Measurements from ENCODE around the gene STAC2.
A peak's percentile ranks its signal among the peaks of the same experiment; 100 is the strongest.

STAC2 gene

DNA sequence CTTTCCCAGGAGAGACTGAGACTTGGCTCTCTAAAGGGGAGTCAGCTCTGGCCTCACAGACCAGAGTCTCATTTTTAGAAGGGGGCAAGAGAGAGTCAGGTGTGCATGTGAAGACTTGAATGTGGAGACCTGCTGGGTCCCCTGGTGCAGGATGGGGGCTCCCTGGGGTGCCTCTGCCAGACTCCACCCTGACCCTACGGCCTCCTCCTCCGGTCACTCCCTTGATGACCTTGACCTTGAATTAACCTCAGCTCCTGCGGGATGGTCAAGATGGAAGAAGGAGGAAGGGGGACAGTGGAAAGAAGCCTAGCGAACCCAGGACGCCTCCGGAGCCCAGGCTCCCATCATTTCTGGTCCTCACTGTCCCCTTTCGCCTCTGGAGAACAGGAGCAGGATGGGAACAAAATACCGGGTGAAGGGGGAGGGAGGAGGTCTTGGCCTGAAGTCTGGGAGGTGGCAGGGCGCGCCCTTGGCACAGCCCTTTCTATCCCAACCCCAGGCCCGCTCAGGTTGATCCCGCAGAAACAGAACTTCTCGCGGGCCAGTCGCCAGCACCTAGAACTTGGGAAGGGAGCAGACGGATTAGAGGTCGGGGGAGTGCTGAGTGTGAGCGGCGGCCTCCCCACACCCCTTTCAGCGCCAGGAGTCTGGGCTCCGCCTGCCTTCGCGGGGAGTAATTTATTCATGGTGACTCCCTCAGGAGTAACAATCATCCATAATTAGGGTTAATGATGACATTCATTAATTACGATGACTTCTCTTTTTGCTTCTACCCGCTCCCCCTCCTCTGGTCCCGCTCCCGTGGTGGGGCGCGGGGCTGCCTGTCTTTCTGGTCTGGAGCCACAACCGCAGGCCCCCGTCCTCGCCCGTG, 1.6 kb downstream of the STAC2 start:
- H3K4me2 ChIP-seq, result peak overlapping the region; percentile 97
- no peaks in the 10 kb centered on the region for H3K9me3 ChIP-seq
- no peak for TF ChIP-seq Cebpa-rat (IDR thresholded peaks at IDR 0.05)
- no peaks in the 10 kb centered on the region for H3K36me3 ChIP-seq
- H3K27ac ChIP-seq, result no peak overlapping the region
- H3K9ac ChIP-seq, result no peak overlapping the region
- peaks cover 33% of the 10 kb centered on the region for H3K4me1 ChIP-seq
- peaks cover 34% of the 10 kb centered on the region for H4K20me1 ChIP-seq
- peak overlapping the region; percentile 64 for H3K4me3 ChIP-seq
- H3K27me3 ChIP-seq, result peaks cover 59% of the 10 kb centered on the region

DNA sequence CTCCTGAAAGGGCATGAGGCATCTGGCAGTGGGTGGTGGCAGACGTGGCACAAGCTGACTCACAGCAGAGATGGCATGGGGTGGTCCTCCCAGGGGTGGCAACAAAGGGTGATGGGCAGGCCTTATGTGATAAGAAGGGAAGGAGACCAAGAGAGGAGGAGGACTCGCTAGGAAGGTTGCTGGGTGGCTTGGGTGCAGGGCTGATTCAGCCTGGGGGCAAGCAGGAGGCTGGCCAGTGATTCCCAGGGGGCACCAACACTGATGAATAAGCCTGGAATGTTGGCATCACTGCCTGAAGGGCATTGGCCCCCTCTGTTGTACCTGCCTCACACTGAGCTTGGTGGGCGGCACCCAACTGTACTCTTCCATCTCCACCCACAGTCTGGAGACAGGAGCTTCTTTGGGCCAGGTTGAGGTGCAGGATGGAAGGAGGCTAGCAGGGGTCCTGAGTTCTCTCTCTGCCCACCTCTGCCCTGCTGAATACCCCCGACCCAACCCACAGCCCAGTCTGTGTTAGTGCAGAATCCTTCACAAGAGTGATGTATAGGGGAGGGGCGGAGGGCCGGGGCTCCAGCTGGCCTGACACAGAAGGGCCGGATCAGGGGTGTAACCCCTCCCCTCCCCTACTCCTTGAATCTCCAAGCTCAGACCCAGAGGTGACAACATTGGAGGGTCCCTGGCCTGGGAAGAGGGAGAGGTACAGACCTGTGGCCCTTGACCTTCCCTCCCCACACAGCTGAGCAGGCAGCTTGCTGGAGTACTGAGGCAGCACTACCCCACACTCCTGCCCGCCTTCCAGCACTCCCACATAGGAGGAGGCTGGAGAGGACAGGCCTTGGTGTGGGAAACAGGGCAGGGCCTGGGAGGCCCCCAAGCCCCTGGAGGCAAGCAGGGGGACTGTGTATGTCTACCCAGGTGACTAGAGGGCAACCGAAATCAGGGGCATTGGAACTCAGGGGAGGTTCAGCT, 2.6 kb downstream of the STAC2 start:
- H3K27ac ChIP-seq, result no peak overlapping the region
- no peak overlapping the region for H3K4me2 ChIP-seq
- no peak overlapping the region for H3K4me3 ChIP-seq
- H3K27me3 ChIP-seq, result peaks cover 59% of the 10 kb centered on the region
- H3K9ac ChIP-seq, result no peak overlapping the region
- H3K36me3 ChIP-seq, result no peaks in the 10 kb centered on the region
- peaks cover 25% of the 10 kb centered on the region for H3K4me1 ChIP-seq
- peaks cover 34% of the 10 kb centered on the region for H4K20me1 ChIP-seq
- no peaks in the 10 kb centered on the region for H3K9me3 ChIP-seq
- no peak for TF ChIP-seq Cebpa-rat (IDR thresholded peaks at IDR 0.05)

DNA sequence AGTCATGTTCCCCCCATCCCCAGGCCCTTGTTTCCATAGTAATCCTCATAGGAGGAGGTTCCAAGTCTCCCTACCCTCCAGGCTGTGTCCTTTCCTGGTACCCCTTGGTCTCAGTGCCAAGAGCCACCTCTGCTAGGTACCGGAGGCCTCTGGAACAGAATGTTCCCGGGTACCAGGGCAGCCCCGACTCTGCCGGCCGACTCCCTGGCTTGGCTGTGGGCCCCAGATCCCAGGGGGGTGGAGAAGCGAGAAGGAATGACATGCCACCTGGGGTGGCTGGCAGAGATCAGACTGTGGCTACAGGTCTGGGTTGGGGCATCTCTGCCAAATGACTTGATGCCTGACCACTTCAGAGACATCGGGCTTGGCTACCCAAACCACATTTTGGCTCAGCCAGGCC, 3.6 kb downstream of the STAC2 start:
- Histone ChIP-seq H3K36me3 (no peaks in the 10 kb centered on the region), H3K9ac (no peak overlapping the region), H3K4me3 (no peak overlapping the region), H3K9me3 (no peaks in the 10 kb centered on the region), H4K20me1 (peaks cover 34% of the 10 kb centered on the region), H3K27ac (no peak overlapping the region), H3K4me2 (no peak overlapping the region), H3K4me1 (peaks cover 25% of the 10 kb centered on the region), H3K27me3 (peaks cover 50% of the 10 kb centered on the region)
- TF ChIP-seq Cebpa-rat (IDR thresholded peaks at IDR 0.05), result no peak

DNA sequence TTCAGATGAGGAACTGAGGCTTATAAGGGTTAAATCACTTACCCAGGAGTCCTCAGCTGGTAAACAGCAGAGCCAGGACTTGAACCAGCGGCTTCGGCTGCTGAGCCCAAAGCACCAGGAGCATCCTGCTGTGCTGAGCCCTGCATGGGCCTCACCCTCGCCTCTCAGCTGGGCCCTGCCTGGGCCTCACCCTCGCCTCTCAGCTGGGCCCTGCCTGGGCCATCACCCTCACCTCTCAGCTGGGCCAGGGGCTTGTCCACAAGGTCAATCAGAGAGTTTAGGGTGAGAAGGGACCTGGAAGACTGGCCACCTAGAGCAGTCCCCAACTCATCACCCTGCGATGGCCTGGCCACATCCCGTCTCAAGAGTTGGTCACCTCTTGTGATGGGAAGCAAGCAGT, 4.2 kb downstream of the STAC2 start:
- peaks cover 44% of the 10 kb centered on the region for H3K27me3 ChIP-seq
- H3K4me2 ChIP-seq, result no peak overlapping the region
- no peak for TF ChIP-seq Cebpa-rat (IDR thresholded peaks at IDR 0.05)
- peaks cover 32% of the 10 kb centered on the region for H4K20me1 ChIP-seq
- no peaks in the 10 kb centered on the region for H3K36me3 ChIP-seq
- H3K27ac ChIP-seq, result no peak overlapping the region
- no peaks in the 10 kb centered on the region for H3K9me3 ChIP-seq
- no peak overlapping the region for H3K9ac ChIP-seq
- no peak overlapping the region for H3K4me3 ChIP-seq
- peaks cover 24% of the 10 kb centered on the region for H3K4me1 ChIP-seq

DNA sequence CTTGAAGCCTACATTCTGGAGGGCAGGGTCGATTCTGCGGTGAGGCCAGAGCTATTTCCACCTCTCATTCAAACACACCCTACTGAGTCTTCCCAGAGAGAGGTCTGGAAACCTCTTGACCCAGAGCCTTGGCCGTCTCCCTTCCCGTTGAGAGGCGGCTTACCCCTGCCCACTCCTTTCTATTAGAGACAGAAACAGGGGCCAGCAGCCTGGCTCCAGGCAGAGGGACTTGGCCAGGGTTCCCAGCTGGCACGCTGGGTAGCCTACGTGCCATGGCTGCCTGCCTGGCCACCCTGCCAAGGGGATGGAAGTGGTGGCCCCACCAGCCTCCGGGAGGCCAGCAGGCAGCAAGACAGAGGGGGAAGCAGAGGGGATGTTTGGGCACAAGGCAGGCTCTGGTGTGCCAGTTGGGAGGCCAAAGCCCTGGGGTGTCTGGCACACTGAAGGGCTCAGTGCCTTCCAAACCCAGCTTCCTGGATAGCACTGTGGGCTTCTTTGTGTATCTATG, 6.0 kb downstream of the STAC2 start:
- no peak overlapping the region for H3K27ac ChIP-seq
- no peak overlapping the region for H3K9ac ChIP-seq
- H3K4me3 ChIP-seq, result no peak overlapping the region
- H3K36me3 ChIP-seq, result no peaks in the 10 kb centered on the region
- no peak overlapping the region for H3K4me2 ChIP-seq
- no peaks in the 10 kb centered on the region for H3K9me3 ChIP-seq
- H3K4me1 ChIP-seq, result peaks cover 7% of the 10 kb centered on the region
- H3K27me3 ChIP-seq, result peaks cover 26% of the 10 kb centered on the region
- TF ChIP-seq Cebpa-rat (IDR thresholded peaks at IDR 0.05), result no peak
- peaks cover 18% of the 10 kb centered on the region for H4K20me1 ChIP-seq

DNA sequence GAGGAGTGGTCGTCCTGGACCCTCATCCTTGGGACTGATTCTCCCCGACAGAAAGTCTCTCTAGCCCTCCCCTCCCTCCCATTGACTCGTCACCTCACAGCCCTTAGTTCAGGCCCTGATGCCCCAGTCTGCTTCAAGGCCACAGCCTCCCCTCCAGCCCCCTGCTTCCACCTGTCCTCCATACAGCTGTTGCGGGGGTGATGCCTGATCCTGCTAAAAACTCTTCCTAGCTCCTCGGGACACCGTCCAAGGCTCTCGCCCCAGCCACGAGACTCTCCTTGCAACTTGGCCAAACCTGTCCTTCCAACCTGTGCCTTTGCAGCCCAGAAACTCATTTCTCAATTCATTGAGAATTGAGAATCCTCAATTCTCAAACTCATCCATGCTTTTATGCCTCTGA, 6.8 kb downstream of the STAC2 start:
- Histone ChIP-seq H3K4me2 (no peak overlapping the region), H3K4me1 (no peaks in the 10 kb centered on the region), H3K4me3 (no peak overlapping the region), H3K36me3 (no peaks in the 10 kb centered on the region), H3K27ac (no peak overlapping the region), H3K9ac (no peak overlapping the region), H4K20me1 (peaks cover 10% of the 10 kb centered on the region), H3K27me3 (peaks cover 18% of the 10 kb centered on the region), H3K9me3 (no peaks in the 10 kb centered on the region)
- no peak for TF ChIP-seq Cebpa-rat (IDR thresholded peaks at IDR 0.05)

DNA sequence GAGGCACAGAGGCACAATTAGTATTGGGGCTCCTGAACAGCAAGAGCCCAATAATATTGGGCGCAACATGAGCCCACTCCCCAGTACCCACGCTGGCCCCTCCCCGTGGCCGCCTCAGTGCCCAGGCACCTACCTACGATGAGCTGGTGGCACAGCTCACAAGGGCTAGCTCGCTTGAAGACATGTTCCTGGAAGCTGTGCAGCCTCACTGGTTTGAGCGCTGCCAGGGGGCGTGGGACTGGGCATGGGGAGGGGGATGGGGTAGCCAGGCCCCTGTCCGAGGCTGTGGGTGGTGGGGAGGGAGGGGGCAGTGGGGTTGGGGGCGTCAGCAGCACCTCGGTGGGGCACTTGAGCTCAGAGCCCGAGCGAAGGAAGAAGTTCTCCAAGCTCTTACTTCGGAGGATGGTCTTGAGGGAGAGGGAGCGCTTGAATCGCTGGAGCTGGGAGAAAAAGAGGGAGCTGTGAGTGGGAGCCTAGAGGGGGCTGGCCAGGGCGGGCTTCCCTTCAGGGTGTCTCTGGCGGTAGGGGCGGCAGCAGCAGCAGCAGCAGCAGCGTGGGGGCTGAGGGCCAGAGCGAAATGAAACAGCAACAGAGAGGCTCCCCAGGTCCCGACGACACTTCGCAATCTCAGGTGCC, 7.9 kb downstream of the STAC2 start:
- Histone ChIP-seq H3K9me3 (no peaks in the 10 kb centered on the region), H3K27ac (no peak overlapping the region), H3K27me3 (peaks cover 7% of the 10 kb centered on the region), H3K4me2 (no peak overlapping the region), H3K36me3 (no peaks in the 10 kb centered on the region), H3K9ac (no peak overlapping the region), H4K20me1 (no peaks in the 10 kb centered on the region), H3K4me3 (no peak overlapping the region), H3K4me1 (no peaks in the 10 kb centered on the region)
- TF ChIP-seq Cebpa-rat (IDR thresholded peaks at IDR 0.05), result no peak

DNA sequence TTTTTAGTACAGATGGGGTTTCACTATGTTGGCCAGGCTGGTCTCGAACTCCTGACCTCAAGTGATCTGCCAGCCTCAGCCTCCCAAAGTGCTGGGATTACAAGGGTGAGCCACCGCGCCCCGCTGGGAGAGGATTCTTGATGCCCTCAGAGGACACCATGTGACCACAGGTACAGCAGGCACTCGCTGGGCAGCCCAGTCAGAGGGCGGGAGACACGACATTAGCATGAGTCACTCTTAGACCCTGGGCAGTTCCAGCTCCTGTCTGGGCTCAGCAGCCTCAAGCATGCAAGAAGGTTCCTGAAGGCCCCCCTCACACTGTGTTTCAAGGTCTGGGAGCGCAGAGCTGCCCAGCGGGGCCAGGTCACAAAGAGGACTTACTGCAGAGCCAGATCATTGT, 11.9 kb downstream of the STAC2 start:
- Histone ChIP-seq H3K4me3 (no peak overlapping the region), H3K9me3 (no peaks in the 10 kb centered on the region), H3K27me3 (no peaks in the 10 kb centered on the region; the same call in 1 of the 2 replicates), H3K27ac (no peak overlapping the region), H3K4me2 (no peak overlapping the region), H4K20me1 (no peaks in the 10 kb centered on the region), H3K9ac (no peak overlapping the region), H3K36me3 (no peaks in the 10 kb centered on the region), H3K4me1 (peaks cover 28% of the 10 kb centered on the region)
- no peak for TF ChIP-seq Cebpa-rat (IDR thresholded peaks at IDR 0.05)

DNA sequence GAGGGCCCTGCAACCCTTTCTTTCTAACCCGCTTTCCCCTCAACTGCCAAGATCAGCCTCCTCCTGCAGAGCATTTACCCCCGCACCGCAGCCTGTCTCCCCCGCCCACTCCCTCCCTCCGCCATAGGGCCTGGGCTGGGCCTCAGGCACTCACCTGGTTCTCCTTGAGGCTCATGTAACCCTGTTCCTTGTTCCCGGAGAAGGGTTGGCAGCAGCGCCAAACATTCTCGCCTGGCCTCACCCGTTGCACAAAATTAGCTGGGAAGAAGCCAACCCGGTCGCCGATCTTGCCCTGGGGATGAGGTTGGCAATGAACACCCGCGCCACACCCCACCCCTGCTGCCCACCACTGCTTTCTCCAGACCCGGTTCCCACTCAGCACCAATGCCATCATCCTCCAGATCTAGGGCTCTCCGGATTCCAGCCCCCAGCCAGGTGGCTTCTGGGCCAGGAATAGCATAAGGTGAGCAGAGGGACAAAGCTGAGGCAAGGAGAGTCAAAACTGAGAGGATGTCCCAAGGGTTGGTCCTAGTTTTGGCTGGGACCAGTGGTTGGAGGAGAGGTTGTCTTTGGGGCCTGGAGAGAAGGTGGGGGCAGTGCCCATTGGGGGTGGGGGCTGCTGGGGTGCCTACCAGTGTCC, 12.8 kb downstream of the STAC2 start:
- no peaks in the 10 kb centered on the region for H3K9me3 ChIP-seq
- H3K4me2 ChIP-seq, result no peak overlapping the region
- H4K20me1 ChIP-seq, result no peaks in the 10 kb centered on the region
- no peak overlapping the region for H3K4me3 ChIP-seq
- H3K27me3 ChIP-seq, result no peaks in the 10 kb centered on the region
- H3K4me1 ChIP-seq, result peaks cover 37% of the 10 kb centered on the region
- H3K27ac ChIP-seq, result no peak overlapping the region
- no peaks in the 10 kb centered on the region for H3K36me3 ChIP-seq
- no peak for TF ChIP-seq Cebpa-rat (IDR thresholded peaks at IDR 0.05)
- no peak overlapping the region for H3K9ac ChIP-seq

All from BLaER1 (cell line).